Keratinocyte (primary cell): ENCODE data around the gene TAF1B. TPM values are rescaled to one million over a fixed set of nuclear protein-coding genes. Genes with fewer than 3 reads are reported as not detected.

Experiments
- DNase-seq: peaks from one replicate; pipeline ENCODE4 v3.0.0-alpha.2; 2011; ENCODE audit warnings: low read depth, missing footprints, low spot score
- FAIRE-seq: peaks from 2 replicates; lab custom pipeline; 2011; peaks lifted over from hg19 to GRCh38; lab: Jason Lieb, UNC
- H2AFZ ChIP-seq: 2 replicates; pipeline ENCODE4 v1.6.0; 2012; ENCODE audit warnings: low read length, control low read depth, inconsistent platforms; ENCODE audit not compliant: control insufficient read depth
- H3K27ac ChIP-seq: 2 replicates; pipeline ENCODE4 v1.5.1; 2011; ENCODE audit warnings: low read length; ENCODE audit not compliant: control insufficient read depth, insufficient read depth
- H3K27me3 ChIP-seq: 3 replicates; pipeline ENCODE4 v1.6.0; 2011; ENCODE audit warnings: low read length; ENCODE audit not compliant: control insufficient read depth, insufficient read depth; ENCODE audit errors: extremely low read depth
- H3K36me3 ChIP-seq, 2 experiments: 2 replicates in 1 of 2; 3 replicates in 1 of 2; pipeline ENCODE4 v1.5.1; 2011; ENCODE audit warnings: low read length in 2 of 2, mild to moderate bottlenecking in 1 of 2; ENCODE audit not compliant: control insufficient read depth in 2 of 2, insufficient read depth in 2 of 2; ENCODE audit errors: extremely low read depth in 1 of 2
- H3K4me1 ChIP-seq: 3 replicates; pipeline ENCODE4 v1.5.1; 2011; ENCODE audit warnings: low read length; ENCODE audit not compliant: control insufficient read depth, insufficient read depth; ENCODE audit errors: extremely low read depth
- H3K4me2 ChIP-seq: 3 replicates; pipeline ENCODE4 v1.6.0; 2011; ENCODE audit warnings: low read depth, low read length; ENCODE audit not compliant: control insufficient read depth, insufficient read depth; ENCODE audit errors: extremely low read depth
- H3K4me3 ChIP-seq, 3 experiments: fragments of 200-600 bp in 1 of 3; sonication (generic) in 1 of 3; 2 replicates in 2 of 3; 3 replicates in 1 of 3; pipeline ENCODE4 v1.5.1; 2011 to 2016; ENCODE audit warnings: low read length in 3 of 3, mild to moderate bottlenecking in 3 of 3, control low read depth in 2 of 3, inconsistent platforms in 1 of 3, low read depth in 1 of 3, mixed read lengths in 1 of 3, mixed run types in 1 of 3, moderate library complexity in 1 of 3; ENCODE audit not compliant: control insufficient read depth in 2 of 3, insufficient read depth in 2 of 3; ENCODE audit errors: extremely low read depth in 1 of 3
- H3K79me2 ChIP-seq: 2 replicates; pipeline ENCODE4 v1.6.0; 2012; ENCODE audit warnings: low read length; ENCODE audit not compliant: control insufficient read depth, insufficient read depth
- H3K9ac ChIP-seq: 3 replicates; pipeline ENCODE4 v1.6.0; 2011; ENCODE audit warnings: low read length; ENCODE audit not compliant: control insufficient read depth, insufficient read depth; ENCODE audit errors: extremely low read depth
- H3K9me1 ChIP-seq: 3 replicates; pipeline ENCODE4 v1.6.0; 2011; ENCODE audit warnings: low read length; ENCODE audit not compliant: control insufficient read depth, insufficient read depth; ENCODE audit errors: extremely low read depth
- H3K9me3 ChIP-seq: 2 replicates; pipeline ENCODE4 v1.5.1; 2012; ENCODE audit warnings: low read depth, low read length; ENCODE audit not compliant: control insufficient read depth
- H4K20me1 ChIP-seq: 3 replicates; pipeline ENCODE4 v1.6.0; 2011; ENCODE audit warnings: low read length; ENCODE audit not compliant: control insufficient read depth, insufficient read depth; ENCODE audit errors: extremely low read depth
- EZH2 ChIP-seq: IDR thresholded peaks from one replicate; pipeline ENCODE4 v1.6.1; 2012; ENCODE audit warnings: inconsistent platforms, mild to moderate bottlenecking, low read length, moderate library complexity
- dilution Hi-C: fragments of 300-500 bp; cut with MboI; formaldehyde crosslinking; loops from one replicate; pipeline ENCODE4 v1.7.0; 2020; ENCODE audit warnings: low sequenced_read_pairs; ENCODE audit not compliant: extremely low pct_ligation_motif_present
- polyA plus RNA-seq, 5 experiments: library from polyadenylated mRNA; depleted of rRNA in 3 of 5; stranded (reverse) in 3 of 5; stranded (forward) in 1 of 5; unstranded in 1 of 5; fragments of >200 nt; gene quantifications; 1 replicate in 1 of 5; 2 replicates in 3 of 5; 3 replicates in 1 of 5; pipeline versions ENCODE4 v1.2.1 to v1.2.3, GENCODE V29; 2011 to 2012; ENCODE audit warnings: missing spikeins in 2 of 5, low read depth in 1 of 5, low replicate concordance in 1 of 5
- TF ChIP-seq, protein P1 (sequence below), 3 experiments: IDR thresholded peaks in 1 of 3; conservative IDR thresholded peaks in 1 of 3; optimal IDR thresholded peaks in 1 of 3; 2 replicates in 2 of 3; 3 replicates in 1 of 3; pipeline versions ENCODE3 to v1.5.1; 2011; ENCODE audit warnings: low read length in 3 of 3, mild to moderate bottlenecking in 3 of 3, moderate library complexity in 2 of 3, control low read depth in 1 of 3, inconsistent platforms in 1 of 3; ENCODE audit not compliant: insufficient read depth in 2 of 3; ENCODE audit errors: extremely low read depth in 1 of 3

The TAF1B gene
- polyA plus RNA-seq, 1 donor (not counting 4 experiments of a cell fraction or from before 2014, with no cell fraction given) = 16.5 TPM

- H3K4me1 ChIP-seq = peaks cover 40% of the 10 kb centered on the region
- FAIRE-seq (no peak), DNase-seq (no peak)
- no peaks in the 10 kb centered on the region for H3K36me3 ChIP-seq
- H3K79me2 ChIP-seq = no peaks in the 10 kb centered on the region
- H3K9me3 ChIP-seq = no peaks in the 10 kb centered on the region
- peak overlapping the region; percentile 94 for H3K27ac ChIP-seq
- H4K20me1 ChIP-seq = no peaks in the 10 kb centered on the region
- dilution Hi-C loops = no loop called here
- no peak overlapping the region for H2AFZ ChIP-seq
- H3K9ac ChIP-seq = peak overlapping the region; percentile 78
- peak overlapping the region; percentile 25 for H3K4me2 ChIP-seq
- no peak overlapping the region for H3K4me3 ChIP-seq
- H3K27me3 ChIP-seq = no peaks in the 10 kb centered on the region
- H3K9me1 ChIP-seq = peaks cover 2% of the 10 kb centered on the region
- TF ChIP-seq EZH2 = no peak
- TF ChIP-seq, protein P1, sequence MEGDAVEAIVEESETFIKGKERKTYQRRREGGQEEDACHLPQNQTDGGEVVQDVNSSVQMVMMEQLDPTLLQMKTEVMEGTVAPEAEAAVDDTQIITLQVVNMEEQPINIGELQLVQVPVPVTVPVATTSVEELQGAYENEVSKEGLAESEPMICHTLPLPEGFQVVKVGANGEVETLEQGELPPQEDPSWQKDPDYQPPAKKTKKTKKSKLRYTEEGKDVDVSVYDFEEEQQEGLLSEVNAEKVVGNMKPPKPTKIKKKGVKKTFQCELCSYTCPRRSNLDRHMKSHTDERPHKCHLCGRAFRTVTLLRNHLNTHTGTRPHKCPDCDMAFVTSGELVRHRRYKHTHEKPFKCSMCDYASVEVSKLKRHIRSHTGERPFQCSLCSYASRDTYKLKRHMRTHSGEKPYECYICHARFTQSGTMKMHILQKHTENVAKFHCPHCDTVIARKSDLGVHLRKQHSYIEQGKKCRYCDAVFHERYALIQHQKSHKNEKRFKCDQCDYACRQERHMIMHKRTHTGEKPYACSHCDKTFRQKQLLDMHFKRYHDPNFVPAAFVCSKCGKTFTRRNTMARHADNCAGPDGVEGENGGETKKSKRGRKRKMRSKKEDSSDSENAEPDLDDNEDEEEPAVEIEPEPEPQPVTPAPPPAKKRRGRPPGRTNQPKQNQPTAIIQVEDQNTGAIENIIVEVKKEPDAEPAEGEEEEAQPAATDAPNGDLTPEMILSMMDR (optimal IDR thresholded peaks at IDR 0.05 in 1 of 3, IDR thresholded peaks at IDR 0.05 in 1 of 3, conservative IDR thresholded peaks at IDR 0.05 in 1 of 3; ENCODE audit: extremely low read depth in 1 of 3, insufficient read depth in 2 of 3, low read length in 3 of 3) = no peak
Observed at GRCh38 chr2:9802576-9802993, 40.7 kb upstream of the TAF1B start.

- Histone ChIP-seq H3K4me1 (peaks cover 34% of the 10 kb centered on the region), H3K9me1 (no peaks in the 10 kb centered on the region), H3K79me2 (no peaks in the 10 kb centered on the region), H3K4me3 (no peak overlapping the region), H3K27me3 (no peaks in the 10 kb centered on the region), H2AFZ (no peak overlapping the region), H3K36me3 (no peaks in the 10 kb centered on the region), H3K27ac (no peak overlapping the region), H3K9ac (no peak overlapping the region), H3K9me3 (no peaks in the 10 kb centered on the region), H3K4me2 (peak overlapping the region; percentile 25), H4K20me1 (no peaks in the 10 kb centered on the region)
- dilution Hi-C loops = no loop called here
- DNase-seq (no peak), FAIRE-seq (peak; percentile 87)
- TF ChIP-seq, protein P1 (optimal IDR thresholded peaks at IDR 0.05 in 1 of 3, IDR thresholded peaks at IDR 0.05 in 1 of 3, conservative IDR thresholded peaks at IDR 0.05 in 1 of 3; ENCODE audit: extremely low read depth in 1 of 3, insufficient read depth in 2 of 3, low read length in 3 of 3) = no peak
- TF ChIP-seq EZH2 = no peak
Observed at GRCh38 chr2:9803023-9803805, 40.1 kb upstream of the TAF1B start.
